GM21447 (cell line): ENCODE results near the gene SLC26A8.

Experiments used
- ATAC-seq: cut with Tn5 transposase; IDR thresholded peaks from one replicate; pipeline ENCODE4 v1.9.1; 2021; ENCODE audit not compliant: unreplicated experiment

SLC26A8 gene, protein sequence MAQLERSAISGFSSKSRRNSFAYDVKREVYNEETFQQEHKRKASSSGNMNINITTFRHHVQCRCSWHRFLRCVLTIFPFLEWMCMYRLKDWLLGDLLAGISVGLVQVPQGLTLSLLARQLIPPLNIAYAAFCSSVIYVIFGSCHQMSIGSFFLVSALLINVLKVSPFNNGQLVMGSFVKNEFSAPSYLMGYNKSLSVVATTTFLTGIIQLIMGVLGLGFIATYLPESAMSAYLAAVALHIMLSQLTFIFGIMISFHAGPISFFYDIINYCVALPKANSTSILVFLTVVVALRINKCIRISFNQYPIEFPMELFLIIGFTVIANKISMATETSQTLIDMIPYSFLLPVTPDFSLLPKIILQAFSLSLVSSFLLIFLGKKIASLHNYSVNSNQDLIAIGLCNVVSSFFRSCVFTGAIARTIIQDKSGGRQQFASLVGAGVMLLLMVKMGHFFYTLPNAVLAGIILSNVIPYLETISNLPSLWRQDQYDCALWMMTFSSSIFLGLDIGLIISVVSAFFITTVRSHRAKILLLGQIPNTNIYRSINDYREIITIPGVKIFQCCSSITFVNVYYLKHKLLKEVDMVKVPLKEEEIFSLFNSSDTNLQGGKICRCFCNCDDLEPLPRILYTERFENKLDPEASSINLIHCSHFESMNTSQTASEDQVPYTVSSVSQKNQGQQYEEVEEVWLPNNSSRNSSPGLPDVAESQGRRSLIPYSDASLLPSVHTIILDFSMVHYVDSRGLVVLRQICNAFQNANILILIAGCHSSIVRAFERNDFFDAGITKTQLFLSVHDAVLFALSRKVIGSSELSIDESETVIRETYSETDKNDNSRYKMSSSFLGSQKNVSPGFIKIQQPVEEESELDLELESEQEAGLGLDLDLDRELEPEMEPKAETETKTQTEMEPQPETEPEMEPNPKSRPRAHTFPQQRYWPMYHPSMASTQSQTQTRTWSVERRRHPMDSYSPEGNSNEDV

DNA sequence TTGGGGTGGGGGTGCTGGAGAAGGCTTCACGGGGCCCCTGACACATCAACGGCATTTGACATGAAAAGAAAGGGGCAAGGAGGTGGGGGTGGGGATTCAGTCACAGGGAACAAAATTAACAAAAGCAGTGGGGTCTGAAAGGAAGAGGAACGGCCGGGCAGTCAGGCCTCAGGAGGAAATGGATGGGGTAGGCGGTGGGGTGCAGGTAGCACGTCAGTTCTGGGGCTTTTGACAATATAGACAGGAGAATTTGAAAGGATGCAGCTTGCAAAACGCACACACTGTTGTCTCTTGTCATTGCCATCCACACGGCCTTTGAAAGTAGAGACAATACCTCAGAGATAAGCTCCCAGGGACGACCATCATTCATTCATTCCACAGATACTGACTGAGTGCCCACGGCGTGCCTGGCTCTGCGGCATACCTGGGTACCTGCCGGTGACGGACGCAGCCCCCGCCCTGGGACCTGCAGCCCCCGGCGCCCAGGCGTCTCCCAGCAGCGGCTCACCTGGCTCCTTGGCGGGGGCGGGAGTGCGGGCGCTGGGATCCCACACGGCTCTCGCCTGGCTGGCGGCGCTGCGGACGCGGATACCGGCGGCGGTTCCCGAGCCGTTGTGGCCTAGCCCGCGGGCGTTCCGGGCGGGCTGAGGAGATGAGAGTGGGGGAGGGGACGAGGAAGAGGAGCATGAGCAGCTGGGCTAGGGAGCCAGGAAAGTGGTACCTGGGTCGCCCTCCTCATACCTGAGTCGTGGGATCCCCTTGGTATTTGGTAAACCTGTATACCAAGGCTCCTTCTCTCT is at the start of gene SLC26A8:
Gene SLC26A8 (minus strand): TSS at position 646 of the 800 bp plus-strand sequence. CDS start 4,934 bp downstream, outside the sequence.
- ATAC-seq = no peak

- no peak for ATAC-seq
Measured at GRCh38 chr6:36073587-36073986, 49.1 kb upstream of the SLC26A8 start.

DNA sequence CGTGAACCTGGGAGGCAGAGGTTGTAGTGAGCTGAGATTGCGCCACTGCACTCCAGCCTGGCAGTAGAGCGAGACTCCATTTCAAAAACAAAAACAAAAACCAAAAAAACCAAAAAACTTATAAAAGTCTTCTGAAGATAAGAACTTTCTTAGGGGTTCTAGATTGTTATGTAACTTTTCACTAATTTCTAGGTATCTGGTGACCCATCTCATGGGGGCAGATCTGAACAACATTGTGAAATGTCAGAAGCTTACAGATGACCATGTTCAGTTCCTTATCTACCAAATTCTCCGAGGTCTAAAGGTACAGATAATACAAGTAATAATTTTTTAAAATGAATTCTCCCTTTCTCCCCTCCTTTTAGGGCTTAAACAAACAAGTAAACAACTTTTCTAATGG is 48.2 kb upstream of the SLC26A8 start:
- ATAC-seq = no peak

DNA sequence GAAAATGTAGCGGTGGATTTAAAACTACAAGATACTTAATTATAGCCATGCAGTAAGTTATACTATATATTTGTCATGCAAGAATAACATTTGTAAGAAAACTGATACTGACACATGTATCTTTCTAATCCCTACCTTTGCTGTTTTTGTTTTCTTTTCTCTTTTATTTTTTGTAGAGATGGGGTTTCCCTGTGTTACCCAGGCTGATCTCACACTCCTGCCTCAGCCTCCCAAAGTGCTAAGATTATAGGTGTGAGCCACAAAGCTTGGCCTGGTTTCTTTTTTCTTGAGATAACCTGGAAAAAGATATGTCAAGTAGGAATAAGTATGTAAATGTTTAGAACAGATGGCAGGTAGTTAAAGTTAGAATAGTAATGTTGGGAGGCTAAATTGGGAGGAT is 47.3 kb upstream of the SLC26A8 start:
- ATAC-seq = no peak

DNA sequence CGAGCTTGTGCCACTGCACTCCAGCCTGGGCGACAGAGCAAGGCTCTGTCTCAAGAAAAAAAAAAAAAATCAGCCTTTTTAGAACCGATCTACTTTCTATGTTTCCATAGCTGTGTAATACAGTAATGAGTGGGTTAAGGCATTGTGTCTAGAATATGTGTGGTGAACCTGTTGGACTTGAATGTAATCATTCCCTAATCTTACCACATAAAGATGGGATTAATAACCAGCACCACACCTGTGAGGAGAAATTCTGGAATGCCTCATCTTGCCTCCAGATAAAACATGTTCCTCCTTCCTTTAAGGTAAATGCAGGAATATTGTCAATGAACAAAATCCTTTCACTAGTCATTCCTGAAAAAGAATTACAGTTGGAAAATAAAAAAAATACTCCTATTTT is 46.8 kb upstream of the SLC26A8 start:
- no peak for ATAC-seq

- no peak for ATAC-seq
Measured at GRCh38 chr6:36070252-36070651, 45.8 kb upstream of the SLC26A8 start.

DNA sequence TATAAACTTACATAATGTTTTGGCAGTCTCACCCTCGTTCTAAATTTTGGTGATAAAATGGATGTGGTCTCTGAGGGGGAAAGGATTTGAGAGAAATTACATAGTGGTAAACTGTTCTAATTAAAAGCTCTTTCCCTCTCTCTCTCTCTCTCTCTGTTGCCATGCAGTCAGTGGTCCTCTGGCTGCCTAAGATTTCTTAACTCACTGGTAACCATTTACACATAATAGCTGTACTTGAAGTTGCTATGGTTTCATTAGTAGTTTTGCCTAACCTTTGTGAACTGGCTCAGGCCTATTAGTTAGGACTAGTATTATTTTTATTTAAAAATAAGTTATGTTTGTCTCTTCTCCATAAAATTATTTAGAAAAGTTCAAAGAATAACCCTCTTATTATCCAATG is 45.1 kb upstream of the SLC26A8 start:
- ATAC-seq = no peak

DNA sequence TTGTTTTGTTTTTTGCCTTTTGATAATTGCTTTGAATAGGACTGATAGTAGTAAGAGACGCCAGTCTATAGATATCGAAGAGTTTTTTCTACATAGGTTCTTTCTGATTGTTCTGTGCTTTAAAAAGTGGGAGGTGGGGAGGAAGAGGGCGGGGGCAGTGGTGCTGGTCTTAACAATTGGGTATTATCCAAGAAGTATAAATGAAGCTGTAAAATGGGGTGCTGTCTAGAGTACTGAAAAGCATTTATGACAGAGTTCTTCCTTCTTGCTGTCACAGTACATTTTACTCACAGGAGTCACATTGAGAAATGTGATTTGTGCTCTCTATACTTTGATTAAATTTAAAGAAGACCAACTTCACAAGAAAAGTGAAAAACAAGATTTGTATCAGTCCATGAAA is 44.1 kb upstream of the SLC26A8 start:
- ATAC-seq = no peak

GRCh38 chr6:36068012-36068392 is 43.6 kb upstream of the SLC26A8 start:
- no peak for ATAC-seq

- ATAC-seq = no peak
Measured at GRCh38 chr6:36067374-36068011, 43.1 kb upstream of the SLC26A8 start.

GRCh38 chr6:36066817-36067216 is 42.4 kb upstream of the SLC26A8 start:
- ATAC-seq = no peak

GRCh38 chr6:36065916-36066315 is 41.5 kb upstream of the SLC26A8 start:
- no peak for ATAC-seq

- ATAC-seq = no peak
Measured at GRCh38 chr6:36064770-36065396, 40.4 kb upstream of the SLC26A8 start.

DNA sequence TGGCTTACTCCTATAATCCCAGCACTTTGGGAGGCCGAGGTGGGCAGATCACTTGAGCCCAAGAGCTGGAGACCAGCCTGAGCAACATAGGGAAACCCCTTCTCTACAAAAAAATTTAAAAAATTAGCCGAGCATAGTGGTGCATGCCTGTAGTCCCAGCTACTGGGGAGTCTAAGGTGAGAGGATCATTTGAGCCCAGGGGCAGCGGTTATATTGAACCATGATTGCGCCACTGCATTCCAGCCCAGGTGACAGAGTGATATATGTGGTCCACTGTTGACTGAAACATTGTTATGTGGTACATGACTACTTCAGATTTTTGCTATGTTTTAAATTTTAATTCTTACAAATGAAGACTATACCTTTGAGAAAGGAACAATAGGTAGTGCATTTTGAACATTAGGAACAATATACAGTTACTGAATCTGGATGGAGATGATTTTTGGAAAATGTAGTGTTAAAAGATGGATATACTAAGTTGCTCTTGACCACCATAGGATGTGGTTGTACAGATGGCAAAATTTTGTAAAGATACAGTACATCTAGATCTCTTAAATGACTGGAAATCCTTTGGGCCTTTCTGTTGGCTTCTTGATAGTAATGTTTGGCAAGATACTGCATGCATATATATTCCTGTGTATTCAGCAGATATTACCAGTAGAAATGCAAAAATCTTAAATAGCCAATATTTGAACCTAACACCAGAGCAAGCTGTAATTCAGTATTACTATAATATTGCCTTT is 39.0 kb upstream of the SLC26A8 start:
- no peak for ATAC-seq

DNA sequence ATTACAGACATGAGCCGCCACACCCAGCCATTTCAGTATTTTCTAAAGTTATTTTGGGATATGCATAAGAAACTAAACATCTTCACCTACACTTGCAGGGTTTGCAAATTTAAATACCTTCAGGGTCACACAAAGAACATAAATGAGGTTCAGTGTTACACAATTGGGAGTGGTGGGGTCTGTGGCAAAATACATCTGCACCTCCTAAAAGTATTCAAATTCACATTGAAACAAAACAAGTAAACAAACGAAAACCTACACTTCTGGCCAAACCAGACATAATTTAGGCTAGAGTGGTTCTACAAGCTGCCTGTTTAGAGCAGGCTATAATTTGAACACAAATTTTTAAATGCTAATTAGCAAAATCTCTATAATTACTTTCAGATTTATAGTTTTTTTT is 37.8 kb upstream of the SLC26A8 start:
- ATAC-seq = no peak

- ATAC-seq = no peak
Measured at GRCh38 chr6:36061236-36061635, 36.8 kb upstream of the SLC26A8 start.

DNA sequence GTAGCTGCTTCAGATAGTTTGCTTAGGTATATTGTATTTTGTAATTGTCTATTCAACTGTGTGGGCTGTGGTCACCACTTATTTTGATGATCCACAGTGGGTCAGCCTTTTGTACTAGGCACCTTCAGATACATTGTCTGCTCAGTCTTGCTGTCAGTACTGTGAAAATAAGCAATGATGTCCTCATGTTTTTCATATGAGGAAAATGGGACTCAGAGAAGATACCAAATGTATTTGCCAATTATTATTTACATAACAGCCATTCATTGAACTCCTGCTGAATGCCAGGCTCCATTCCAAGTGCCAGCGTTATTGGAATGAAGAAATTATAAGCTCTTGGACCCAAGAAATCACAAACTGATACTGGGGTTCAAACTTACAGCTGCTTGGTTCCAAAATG is 31.7 kb upstream of the SLC26A8 start:
- no peak for ATAC-seq

- ATAC-seq = no peak
Measured at GRCh38 chr6:36054956-36055355, 30.5 kb upstream of the SLC26A8 start.

GRCh38 chr6:36054415-36054814 is 30.0 kb upstream of the SLC26A8 start:
- ATAC-seq = no peak
